Heart left ventricle (tissue), 13 donors: Measurements from ENCODE around the gene MNAT1.

Experiments used
- POLR2A ChIP-seq, 2 donors: fragments of 450-650 bp; IDR thresholded peaks; one replicate each; pipeline ENCODE4 v1.6.1; 2017; ENCODE audit warnings: antibody characterized with exemption in 2 of 2, mild to moderate bottlenecking in 2 of 2, moderate library complexity in 2 of 2
- TF ChIP-seq, protein P1 (sequence below), 12 donors: fragments of 200-600 bp; sonication (generic) in 4 of 12; IDR thresholded peaks; one replicate each; pipeline versions ENCODE4 v1.5.0 to v1.8.0; 2018 to 2022; ENCODE audit warnings: antibody characterized with exemption in 12 of 12, mild to moderate bottlenecking in 5 of 12
- donor health status: ischemic (EF 13 %, LVEDD 7.1; RV severe dilation, severe dysfunction).
- donor health status: DM: no; HTN: yes; CAD: no.
- donor health status: DM: no; HTN: no; CAD: no.
- donor health status: ischemic (EF 25% LVEDD 6.9; RV normal size, moderate dysfunction).
- donor health status: ischemic (EF 25% LVEDD 5.7; RV mildly dilated, moderate dysfunction).
- donor health status: ischemic (EF 35%, LVEDD 5.7; RV mildly dilated, moderate dysfunction).
- donor health status: nonischemic (EF 11% LVEDD 7.7; RV severe dilation, severe dysfunction).
- donor health status: DM: yes; HTN: yes; CAD: no.
- donor health status: PGD.
- donor health status: ischemic (EF 29% LVEDD 5.4; RV normal size, mild dysfunction).
- donor health status: nonischemic (EF 23%, LVEDD 6.1; RV moderate dilation, normal function).

DNA sequence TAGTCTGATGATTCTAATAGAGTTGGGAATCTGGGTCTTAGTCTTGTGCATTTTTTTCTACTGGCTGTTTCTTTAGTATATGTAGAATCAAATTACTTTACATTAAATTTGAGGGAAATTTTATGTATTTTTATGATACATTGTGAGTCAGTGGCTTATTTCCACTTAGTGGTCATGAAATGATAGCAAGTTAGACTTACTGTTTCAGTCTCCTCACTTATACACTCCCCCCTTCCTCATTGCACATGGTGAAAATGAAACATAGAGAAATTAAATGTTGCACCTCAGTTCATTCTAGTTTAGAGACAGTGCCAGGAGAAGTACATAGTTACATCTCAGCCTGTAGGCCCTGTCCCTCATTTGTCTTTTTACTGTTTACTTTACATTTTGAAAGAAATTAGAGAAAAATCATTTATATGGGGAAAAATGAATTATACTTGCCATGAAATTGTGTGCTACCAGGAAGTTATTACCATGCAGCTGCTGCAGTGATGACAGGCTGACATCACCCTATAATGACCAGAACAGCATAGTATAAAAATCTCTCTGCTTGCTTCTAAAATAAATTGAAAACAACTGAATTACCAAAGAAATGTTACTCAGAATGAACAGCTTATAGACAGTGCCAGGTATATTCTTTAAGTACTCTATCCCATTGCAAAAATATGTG is 133.1 kb downstream of the MNAT1 start:
- TF ChIP-seq POLR2A (IDR thresholded peaks at IDR 0.05) = no peak
- TF ChIP-seq, protein P1, sequence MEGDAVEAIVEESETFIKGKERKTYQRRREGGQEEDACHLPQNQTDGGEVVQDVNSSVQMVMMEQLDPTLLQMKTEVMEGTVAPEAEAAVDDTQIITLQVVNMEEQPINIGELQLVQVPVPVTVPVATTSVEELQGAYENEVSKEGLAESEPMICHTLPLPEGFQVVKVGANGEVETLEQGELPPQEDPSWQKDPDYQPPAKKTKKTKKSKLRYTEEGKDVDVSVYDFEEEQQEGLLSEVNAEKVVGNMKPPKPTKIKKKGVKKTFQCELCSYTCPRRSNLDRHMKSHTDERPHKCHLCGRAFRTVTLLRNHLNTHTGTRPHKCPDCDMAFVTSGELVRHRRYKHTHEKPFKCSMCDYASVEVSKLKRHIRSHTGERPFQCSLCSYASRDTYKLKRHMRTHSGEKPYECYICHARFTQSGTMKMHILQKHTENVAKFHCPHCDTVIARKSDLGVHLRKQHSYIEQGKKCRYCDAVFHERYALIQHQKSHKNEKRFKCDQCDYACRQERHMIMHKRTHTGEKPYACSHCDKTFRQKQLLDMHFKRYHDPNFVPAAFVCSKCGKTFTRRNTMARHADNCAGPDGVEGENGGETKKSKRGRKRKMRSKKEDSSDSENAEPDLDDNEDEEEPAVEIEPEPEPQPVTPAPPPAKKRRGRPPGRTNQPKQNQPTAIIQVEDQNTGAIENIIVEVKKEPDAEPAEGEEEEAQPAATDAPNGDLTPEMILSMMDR (IDR thresholded peaks at IDR 0.05) = no peak
